GM12872 (cell line): ENCODE data around the gene EXOC3L1.

Source experiments
- CTCF ChIP-seq: IDR thresholded peaks from 3 replicates; pipeline ENCODE4 v1.5.1; 2011; ENCODE audit warnings: low read depth, mild to moderate bottlenecking, low read length, moderate library complexity; ENCODE audit not compliant: insufficient read depth

The EXOC3L1 gene

GRCh38 chr16:67234180-67234597, 44.3 kb upstream of the EXOC3L1 start:
- no peak for TF ChIP-seq CTCF

- TF ChIP-seq CTCF = no peak
These were observed 43.7 kb upstream of the EXOC3L1 start for GRCh38 chr16:67233596-67233995.

GRCh38 chr16:67230809-67231660, 41.1 kb upstream of the EXOC3L1 start:
- TF ChIP-seq CTCF = no peak

GRCh38 chr16:67229906-67230808, 40.2 kb upstream of the EXOC3L1 start:
- no peak for TF ChIP-seq CTCF

- no peak for TF ChIP-seq CTCF
These were observed 39.0 kb upstream of the EXOC3L1 start for GRCh38 chr16:67228905-67229304.

GRCh38 chr16:67228034-67228785, 38.3 kb upstream of the EXOC3L1 start:
- no peak for TF ChIP-seq CTCF

GRCh38 chr16:67227567-67227921, 37.6 kb upstream of the EXOC3L1 start:
- no peak for TF ChIP-seq CTCF
